Fibroblast of lung (primary cell): ENCODE data around the gene OVOL2.
A peak's percentile ranks its signal among the peaks of the same experiment; 100 is the strongest.

Source experiments
- CTCF ChIP-seq, 2 donors: IDR thresholded peaks in 1 of 2; conservative IDR thresholded peaks in 1 of 2; 1 replicate in 1 of 2; 2 replicates in 1 of 2; pipeline ENCODE4 v1.5.1; 2011 to 2012; ENCODE audit warnings: low read length in 2 of 2, control low read depth in 1 of 2, inconsistent platforms in 1 of 2, low read depth in 1 of 2, mild to moderate bottlenecking in 1 of 2
- EZH2 ChIP-seq: IDR thresholded peaks from 2 replicates; pipeline ENCODE4 v1.5.1; 2012; ENCODE audit warnings: low read length, control low read depth, mild to moderate bottlenecking; ENCODE audit errors: missing control alignments

- TF ChIP-seq CTCF (conservative IDR thresholded peaks at IDR 0.05 in 1 of 2, IDR thresholded peaks at IDR 0.05 in 1 of 2; ENCODE audit: low read depth in 1 of 2, low read length in 2 of 2) (peak; percentile 32 to 53), EZH2 (no peak)
Observed at GRCh38 chr20:18019068-18019467, 38.6 kb downstream of the OVOL2 start.
